DMS53 treated with DMSO at 0.1 percent for 48 hours (cell line): ENCODE measurements around the gene LOXL4.
A peak's percentile ranks its signal among the peaks of the same experiment; 100 is the strongest.
"Not testable (repeated sequence)": the region's sequence is repeated elsewhere in the genome, so short reads cannot be mapped to it uniquely, and the experiment has no call there.

Source experiments
- DNase-seq: peaks from one replicate; lab custom pipeline; 2025; ENCODE audit not compliant: unreplicated experiment; lab: John Stamatoyannopoulos, UW

Gene LOXL4

DNA sequence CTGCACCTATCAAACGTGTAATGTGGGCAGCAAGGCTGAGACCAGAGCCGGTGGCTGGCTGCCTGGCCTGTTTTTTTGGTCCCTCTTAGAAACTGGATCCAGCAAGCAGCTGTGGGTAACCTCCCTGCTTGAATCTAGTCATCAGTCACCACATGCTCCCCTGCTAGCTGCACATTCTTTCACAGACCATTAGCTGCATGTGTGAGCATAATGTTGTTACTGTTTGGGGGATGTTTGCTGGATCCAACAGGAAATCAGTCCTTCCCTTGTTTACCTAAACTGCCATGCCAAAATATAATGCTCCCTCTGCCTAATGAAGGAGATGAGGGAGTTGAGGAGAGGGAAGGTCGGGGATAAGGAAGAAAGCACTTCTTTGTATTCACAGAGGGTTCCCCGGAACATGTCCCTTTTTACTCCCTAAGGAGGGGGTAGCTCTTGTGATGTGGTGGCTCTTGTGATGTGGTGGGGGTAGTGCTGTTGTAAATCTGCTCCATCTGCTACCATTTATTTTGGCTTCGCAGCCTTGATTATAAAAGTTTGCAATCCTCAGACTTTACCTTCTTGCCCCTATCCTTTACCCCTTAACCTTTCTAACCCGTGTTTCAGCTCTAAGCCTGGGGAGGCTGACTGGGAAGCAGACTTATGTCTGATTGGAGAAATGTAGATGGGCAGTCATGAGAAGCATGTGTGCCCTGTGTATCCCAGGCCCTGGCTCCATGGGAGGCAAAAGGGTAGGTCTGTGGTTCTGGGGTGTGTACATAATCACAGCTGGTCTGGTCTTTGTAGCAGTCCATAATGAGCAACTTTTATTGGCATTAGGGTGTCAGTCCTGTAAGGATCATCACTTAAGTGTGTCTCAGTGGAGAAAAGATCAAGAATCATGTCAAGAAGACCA is 20.8 kb downstream of the LOXL4 start:
- no peak for DNase-seq

DNA sequence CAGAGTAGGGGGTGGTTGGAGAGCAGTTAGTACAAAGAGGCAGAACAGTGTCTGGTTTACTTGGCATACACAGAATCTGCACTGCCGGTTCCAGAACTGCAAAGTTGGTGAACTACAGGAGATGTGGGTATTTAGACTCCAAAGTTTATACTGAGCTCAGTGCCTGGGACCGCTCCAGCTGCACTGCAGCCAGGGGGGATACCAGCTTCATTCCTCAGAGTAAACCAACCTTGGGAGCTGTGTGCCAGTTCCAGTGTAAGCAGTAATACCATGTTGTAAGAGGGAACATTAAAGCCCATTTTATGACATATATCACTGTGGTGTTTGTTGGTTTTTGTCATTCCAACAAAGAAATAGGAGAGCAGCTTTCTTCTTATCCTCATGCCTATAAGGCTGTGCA is 23.4 kb downstream of the LOXL4 start:
- DNase-seq = no peak

DNA sequence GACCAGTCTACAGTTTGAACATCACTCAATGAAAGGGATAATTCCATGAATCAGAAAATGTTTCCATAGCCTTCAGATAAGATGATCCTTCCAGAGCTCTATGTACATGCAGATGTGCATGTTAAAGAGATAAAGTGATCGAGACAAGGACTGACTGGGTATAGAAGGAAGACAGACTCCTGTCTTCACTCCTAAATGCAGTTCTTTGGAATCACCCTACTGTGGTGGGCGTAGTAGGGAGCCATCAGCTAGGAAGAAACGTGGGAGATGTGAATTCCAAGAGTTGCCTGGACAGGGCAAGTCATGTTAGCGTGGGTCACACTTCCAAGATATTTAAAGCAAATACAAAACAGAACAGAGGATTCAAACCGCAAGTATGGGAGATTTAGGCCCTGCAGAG is 23.9 kb downstream of the LOXL4 start:
- no peak for DNase-seq

DNA sequence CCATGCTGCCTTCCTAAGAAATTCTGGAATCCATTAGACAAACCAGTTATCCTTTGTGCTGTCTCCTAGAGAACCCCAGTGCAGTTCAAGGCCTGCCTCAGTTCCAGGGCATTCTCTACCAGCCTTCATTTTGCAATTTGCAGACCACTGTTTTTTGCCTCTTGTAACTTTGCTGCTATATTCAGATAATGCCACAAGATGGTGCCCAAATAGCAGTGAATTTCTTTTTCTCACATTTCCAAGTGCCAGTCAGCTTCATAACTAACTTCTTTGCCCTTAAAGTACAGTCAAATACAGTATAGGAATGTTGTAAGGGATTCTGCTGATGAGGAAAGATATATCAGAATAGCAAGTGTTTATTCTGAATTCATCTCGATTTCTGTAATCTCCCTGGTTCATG is 25.2 kb downstream of the LOXL4 start:
- DNase-seq = peak; percentile 32

DNA sequence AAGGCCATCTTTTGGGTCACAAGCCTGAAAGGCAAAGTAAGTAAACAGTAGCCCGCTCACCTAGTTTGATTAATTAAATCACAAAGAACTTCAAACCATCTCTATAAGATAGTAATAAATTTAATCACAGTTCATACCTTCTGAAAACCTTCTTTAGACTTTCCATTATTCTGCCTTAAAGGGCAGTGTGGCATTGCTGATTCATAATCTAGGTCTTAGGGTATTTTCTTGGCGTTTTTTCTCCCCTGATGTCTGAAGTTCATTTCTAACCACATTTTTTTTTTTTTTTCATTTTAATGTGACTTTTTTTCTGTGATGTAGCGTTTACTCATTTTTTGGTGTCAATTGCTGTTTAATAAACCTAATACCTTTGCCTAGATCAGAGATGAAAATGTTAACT is 27.5 kb downstream of the LOXL4 start:
- DNase-seq = no peak

DNA sequence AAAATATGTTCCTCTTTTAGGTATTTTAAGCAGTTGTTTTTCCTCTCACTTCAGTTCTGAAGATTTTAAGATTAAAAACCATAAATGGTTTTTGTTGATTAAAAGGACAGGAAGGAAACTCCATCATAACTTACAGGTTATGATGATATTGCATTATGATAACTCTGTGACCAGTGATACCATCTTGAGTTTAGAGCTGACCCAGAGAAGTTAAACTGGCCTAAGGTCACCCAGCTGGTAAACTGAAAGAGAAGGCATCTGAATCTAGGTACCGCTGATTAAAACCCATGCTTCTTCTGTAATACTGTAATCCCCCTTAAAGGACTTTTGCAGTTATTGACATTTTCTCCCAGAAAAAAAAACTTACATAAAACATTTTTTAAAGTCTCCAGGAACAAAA is 29.6 kb downstream of the LOXL4 start:
- DNase-seq = no peak

DNA sequence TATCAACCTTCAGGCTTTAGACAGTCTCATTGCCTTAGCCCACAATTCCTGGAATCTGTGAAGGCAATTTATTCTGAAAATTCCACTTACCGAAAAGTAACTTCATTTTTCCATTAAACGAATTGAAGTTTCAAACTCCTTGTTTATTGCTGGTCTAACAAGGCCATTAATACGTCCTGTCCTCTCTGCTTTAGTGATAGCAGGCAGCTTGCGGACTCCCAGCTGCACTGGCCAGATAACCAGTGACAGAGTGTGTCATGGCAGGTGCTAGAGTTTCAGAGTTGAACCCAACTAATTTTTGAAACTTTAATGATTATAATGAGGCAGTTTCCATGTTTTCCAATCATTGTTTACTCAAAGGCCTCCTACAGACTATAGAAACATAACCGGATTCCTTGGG is 31.1 kb downstream of the LOXL4 start:
- DNase-seq = no peak

DNA sequence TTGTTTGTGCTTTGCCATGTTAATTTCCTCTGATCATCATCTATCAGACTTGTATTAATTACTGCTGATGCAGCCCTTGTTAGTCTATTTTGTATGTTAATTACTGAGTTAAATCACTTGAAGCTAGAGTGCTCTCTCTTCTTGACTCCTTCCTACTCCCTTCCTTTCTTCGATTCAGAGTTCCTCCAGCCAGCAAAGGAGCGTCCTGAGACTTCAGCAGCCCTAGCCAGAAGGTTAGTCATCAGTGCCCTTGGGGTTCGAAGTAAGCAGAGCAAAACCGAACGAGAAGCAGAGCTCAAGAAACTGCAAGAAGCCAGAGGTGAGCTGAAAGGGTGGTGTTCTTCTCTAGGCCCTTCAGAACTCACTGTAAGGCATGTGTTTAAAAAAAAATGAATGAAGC is 32.1 kb downstream of the LOXL4 start:
- DNase-seq = no peak

DNA sequence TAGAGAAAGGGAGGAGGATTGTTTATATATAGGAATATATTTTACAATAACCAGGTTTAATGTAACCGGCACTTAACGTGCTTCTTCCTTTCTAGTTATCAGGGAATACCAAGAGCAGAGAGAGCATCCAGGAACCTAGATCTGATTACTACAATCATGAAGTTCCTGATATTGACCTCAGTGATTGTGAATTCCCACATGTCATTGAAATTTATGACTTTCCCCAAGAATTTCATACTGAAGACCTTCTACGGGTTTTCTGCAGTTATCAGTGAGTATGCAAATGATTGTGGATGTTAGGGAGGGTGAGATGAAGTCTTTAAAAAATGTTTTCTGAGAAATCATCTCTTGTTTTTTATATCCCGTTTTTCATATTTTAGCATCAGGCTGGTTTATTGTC is 36.6 kb downstream of the LOXL4 start:
- DNase-seq = no peak

DNA sequence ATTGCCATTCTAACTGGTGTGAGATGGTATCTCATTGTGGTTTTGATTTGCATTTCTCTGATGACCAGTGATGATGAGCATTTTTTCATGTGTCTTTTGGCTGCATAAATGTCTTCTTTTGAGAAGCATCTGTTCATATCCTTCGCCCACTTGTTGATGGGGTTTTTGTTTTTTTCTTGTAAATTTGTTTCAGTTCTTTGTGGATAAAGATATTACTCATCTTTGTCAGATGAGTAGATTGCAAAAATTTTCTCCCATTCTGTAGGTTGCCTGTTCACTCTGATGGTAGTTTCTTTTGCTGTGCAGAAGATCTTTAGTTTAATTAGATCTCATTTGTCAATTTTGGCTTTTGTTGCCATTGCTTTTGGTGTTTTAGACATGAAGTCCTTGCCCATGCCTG is 39.7 kb downstream of the LOXL4 start:
- DNase-seq = not testable (repeated sequence)

DNA sequence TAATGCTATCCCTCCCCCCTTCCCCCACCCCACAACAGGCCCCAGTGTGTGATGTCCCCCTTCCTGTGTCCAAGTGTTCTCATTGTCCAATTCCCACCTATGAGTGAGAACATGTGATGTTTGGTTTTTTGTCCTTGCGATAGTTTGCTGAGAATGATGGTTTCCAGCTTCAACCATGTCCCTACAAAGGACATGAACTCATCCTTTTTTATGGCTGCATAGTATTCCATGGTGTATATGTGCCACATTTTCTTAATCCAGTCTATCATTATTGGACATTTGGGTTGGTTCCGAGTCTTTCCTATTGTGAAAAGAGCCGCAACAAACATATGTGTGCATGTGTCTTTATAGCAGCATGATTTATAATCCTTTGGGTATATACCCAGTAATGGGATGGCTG is 40.3 kb downstream of the LOXL4 start:
- not testable (repeated sequence) for DNase-seq

DNA sequence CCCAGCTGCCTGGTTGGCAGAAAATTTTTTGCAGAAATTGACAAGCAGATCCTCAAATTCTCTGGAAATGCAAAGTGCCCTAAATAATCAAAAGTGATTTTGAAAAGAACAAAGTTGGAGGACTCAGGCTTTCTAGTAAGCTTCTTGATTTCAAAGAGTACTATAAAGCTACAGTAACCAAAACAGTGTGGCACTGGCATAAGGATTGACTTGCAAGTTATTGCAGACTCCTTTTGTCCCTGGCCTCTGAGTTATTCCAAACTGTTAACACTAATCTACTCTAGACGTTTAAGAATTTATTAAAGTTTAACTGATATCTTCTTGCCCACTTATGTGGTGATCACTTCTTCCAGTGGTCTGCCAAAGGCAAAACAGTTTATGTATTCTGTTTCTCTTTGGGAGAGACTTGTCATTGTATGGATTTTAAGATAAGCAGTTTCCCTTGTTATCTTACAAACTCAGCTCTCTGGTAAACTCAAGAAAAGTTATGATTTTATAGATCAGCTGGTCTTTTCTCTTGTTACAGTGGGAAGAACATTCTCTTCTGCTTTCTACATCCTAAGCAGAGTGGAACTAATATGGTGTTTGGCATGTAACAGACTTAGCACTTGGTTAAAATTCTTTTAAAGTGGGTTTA is 41.4 kb downstream of the LOXL4 start:
- no peak for DNase-seq

DNA sequence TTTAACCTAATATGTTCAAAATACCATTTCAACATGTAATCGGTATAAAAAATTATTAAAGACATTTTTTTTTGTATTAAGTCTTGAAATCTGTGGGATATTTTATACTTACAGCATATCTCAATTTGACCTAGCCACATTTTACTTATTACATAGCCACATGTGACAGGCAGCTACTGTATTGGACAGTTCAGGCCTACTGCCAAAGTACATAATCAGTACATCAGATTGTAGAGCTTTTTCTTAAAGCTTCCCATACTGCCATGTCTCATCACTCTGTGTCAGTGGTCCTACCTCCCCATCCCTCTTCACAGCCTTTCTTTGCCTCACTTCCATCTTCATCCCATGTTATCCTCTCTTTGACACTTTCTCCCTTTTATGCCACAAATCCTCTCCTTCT is 43.0 kb downstream of the LOXL4 start:
- no peak for DNase-seq

DNA sequence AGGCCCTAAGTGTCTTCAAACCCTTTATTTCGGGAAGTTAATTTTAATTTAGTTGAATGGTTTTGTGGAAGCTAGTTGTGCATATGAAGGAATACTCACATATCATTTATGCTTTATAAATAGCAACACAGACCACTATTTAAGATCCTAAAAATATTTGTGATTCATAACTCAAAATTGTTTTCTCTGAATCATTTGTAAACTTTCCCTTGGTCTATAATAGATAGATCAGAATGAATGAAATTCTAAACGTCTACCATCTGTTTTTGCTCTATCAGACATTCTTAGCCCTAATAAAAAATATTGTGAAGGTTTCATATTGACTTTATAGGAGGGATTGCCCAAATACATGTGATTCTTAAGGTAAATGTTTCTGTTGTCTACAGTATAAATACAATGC is 43.5 kb downstream of the LOXL4 start:
- DNase-seq = no peak

DNA sequence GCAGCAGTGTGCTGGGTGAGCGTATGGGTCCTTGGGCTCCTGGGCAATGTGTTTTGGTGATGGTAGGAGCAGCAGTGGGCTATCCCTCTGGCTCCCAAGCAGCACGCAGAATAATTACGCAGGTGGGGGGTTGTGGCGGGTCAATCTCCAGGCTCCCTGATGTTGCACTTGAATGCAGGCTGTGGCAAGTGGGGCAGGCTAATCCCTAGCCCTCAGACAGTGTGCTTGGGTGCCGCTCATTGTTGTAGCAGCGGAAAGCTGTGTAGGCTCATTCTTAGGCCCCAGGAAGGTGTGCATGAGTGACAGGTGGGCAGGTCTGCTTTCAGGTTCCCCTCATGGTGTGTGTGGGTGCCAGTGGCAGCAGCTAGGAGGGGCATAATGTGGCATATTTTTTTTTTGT is 44.1 kb downstream of the LOXL4 start:
- DNase-seq = no peak

DNA sequence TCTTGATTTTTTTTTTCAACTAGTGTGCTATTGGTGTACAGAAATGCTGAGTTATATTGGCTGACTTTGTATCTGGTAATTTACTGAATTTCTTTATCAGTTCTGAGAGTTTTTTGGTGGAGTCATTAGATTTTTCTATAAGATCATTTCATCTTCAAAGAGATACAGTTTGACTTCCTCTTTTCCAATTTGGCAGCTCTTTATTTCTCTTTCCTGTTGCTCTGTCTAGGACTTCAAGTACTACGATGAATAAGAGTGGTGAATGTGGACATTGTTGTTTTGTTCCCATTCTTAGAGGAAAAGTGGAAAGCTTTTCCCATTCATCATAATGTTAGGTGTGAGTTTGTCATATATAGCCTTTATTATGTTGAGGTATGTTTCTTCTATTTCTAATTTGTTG is 50.2 kb downstream of the LOXL4 start:
- DNase-seq = no peak

DNA sequence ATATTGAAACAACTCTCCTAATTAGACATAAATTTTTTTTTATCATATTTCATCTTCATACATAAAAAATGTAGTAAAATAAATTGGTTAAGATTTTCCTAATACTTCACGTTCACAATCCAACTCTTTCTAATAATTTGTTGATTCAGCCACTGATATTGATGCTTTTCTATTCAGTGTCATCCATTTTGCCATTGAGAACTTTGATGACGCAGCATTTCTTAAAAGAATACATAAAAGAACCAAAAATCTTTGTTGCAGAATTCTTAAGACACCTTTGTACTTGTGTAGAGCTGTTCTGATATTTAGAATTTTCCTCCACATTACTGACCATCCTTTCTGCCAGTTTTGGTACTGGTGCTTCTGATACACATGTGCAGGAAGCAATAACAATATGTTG is 52.6 kb downstream of the LOXL4 start:
- no peak for DNase-seq

DNA sequence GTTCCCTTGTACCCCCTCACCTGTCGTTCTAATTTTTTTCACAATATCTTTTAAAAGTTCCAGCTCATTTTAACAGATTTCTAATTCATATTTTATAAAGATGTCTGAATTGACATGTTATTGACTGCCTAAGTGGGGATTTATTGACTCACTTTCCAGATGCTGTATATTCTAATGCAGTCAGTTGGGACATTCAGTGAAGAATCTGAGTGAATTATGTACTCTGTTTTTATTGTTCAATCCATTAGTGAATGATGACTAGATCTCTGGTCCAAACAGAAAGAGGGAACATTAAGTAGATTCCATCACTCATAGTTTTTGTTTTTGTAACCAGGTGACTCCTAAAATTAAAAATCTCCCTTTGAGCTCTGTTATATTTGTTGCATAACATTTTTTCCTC is 54.3 kb downstream of the LOXL4 start:
- DNase-seq = no peak

DNA sequence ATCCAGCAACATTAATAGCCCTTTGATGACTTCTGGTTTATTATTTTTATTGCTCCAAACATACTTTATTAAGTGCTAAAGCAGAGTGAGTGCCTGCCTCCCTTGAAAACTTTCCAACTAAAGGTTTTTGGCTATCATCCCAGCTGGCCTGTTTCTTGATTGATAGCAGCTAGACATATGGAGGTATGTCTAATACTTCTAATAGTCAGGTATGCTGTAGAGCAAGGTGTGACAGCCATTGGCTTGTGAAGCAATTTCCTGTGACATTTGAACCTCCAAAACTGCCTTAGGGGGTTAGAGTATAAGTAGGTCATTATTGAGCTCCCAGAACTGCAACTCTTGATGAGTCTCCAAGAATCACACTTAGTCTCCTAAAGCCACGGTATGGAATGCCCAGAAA is 55.8 kb downstream of the LOXL4 start:
- DNase-seq = no peak

DNA sequence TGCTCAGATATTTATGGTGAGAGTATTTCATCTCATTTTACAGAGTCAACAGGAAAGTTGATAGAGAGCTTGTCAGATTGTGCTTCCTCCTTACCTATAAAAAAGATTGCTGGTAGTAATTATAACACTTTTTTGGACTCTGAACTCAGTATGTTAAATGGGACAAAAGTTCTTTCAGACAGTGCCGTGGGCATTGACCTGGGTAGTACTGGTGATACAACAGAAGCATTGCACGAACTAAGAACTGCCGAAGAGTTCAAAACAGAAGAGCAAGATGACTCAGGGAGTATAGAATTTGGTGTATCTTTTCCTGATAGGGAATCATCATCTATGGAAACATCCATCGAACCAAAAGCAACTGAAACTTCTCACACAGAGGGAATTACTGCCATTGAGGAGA is 58.6 kb downstream of the LOXL4 start:
- DNase-seq = no peak

DNA sequence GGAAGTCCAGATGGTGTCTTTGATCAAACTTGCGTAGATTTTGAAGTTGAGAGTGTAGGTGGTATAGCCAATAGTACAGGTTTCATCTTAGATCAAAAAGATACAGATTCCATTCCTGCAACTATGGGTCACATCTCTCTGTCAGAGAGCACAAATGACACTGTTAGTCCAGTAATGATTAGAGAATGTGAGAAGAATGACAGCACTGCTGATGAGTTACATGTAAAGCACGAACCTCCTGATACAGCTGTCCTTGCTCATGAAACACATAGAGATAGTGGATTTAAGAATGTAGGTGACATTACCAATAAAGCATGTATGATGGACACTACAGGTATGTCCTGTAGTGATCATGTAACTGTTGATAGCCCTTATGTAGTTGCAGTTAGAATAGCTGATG is 59.1 kb downstream of the LOXL4 start:
- DNase-seq = no peak

DNA sequence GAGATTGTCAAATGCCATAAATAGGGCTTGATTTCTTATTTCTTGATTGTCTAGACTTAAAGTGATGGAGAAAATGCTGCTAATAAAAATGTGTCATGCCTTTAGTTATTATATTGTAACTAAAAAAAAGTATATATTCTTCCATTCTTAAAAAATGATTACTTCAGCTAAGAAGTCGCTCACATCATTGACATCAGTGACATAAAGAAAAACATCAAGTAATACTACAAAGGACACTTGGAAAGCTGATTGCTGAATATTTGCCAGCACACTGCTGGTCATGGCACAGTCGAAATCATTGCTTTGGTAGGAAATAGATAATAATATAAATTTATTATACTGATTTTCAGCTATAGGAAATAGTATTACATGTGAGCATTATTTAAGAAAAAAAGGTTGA is 62.6 kb downstream of the LOXL4 start:
- no peak for DNase-seq

DNA sequence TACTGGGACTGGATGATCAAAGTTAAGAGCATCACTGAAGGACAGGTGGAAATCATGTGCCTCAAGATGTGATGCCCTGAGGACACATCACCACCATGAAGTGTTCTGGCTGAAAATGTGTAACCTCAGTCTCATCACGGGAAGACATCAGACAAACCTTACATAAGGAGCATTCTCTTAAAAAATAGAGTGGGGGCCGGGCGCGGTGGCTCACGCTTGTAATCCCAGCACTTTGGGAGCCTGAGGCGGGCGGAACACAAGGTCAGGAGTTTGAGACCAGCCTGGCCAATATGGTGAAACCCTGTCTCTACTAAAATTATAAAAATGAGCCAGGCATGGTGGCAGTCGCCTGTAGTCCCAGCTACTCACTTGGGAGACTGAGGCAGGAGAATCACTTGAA is 65.6 kb downstream of the LOXL4 start:
- no peak for DNase-seq
